GM12892 (cell line): ENCODE measurements around the gene DTX2.

Experiments
- POLR2A ChIP-seq: IDR thresholded peaks from 2 replicates; pipeline ENCODE4 v1.6.1; 2011; ENCODE audit warnings: low read depth, low read length, control low read depth
- POLR2AphosphoS5 ChIP-seq: IDR thresholded peaks from 2 replicates; pipeline ENCODE4 v1.6.1; 2011; ENCODE audit warnings: low read depth, low read length, control low read depth

GRCh38 chr7:76515999-76516443 lies 54.5 kb downstream of the DTX2 start:
- TF ChIP-seq POLR2AphosphoS5, result no peak
- TF ChIP-seq POLR2A, result no peak
